ENCODE measurements around the gene PDE11A.

The PDE11A gene

DNA sequence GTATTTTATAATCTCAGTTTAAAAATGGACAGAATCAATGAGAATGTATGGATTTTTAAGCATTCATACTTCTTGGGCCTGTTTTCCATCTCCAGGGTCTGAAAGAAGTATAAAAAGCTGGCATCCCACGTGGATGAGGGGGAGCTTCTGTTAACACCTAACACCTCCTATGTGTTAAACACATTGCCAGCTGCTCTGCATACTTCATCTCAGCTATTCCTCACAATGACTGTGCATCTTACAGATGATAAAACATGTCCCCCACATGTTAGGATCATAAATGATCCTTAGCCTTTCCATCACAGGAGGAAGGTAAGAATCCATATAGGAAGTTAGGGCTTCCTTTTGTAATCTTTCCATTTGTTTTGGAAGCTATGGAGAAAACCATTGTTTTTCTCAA lies 440.9 kb downstream of the PDE11A start:
- Mint-ChIP-seq H3K4me1 (peaks cover 25% of the 10 kb centered on the region), H3K4me3 (no peak overlapping the region), H3K27ac (no peak overlapping the region), H3K27me3 (ENCODE audit: low read depth, poor library complexity) (peaks cover 6% of the 10 kb centered on the region), H3K9me3 (no peaks in the 10 kb centered on the region), H3K36me3 (ENCODE audit: low read depth) (no peaks in the 10 kb centered on the region)
- TF ChIP-seq, protein P1, sequence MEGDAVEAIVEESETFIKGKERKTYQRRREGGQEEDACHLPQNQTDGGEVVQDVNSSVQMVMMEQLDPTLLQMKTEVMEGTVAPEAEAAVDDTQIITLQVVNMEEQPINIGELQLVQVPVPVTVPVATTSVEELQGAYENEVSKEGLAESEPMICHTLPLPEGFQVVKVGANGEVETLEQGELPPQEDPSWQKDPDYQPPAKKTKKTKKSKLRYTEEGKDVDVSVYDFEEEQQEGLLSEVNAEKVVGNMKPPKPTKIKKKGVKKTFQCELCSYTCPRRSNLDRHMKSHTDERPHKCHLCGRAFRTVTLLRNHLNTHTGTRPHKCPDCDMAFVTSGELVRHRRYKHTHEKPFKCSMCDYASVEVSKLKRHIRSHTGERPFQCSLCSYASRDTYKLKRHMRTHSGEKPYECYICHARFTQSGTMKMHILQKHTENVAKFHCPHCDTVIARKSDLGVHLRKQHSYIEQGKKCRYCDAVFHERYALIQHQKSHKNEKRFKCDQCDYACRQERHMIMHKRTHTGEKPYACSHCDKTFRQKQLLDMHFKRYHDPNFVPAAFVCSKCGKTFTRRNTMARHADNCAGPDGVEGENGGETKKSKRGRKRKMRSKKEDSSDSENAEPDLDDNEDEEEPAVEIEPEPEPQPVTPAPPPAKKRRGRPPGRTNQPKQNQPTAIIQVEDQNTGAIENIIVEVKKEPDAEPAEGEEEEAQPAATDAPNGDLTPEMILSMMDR (IDR thresholded peaks at IDR 0.05) = no peak
- no peak for DNase-seq

DNA sequence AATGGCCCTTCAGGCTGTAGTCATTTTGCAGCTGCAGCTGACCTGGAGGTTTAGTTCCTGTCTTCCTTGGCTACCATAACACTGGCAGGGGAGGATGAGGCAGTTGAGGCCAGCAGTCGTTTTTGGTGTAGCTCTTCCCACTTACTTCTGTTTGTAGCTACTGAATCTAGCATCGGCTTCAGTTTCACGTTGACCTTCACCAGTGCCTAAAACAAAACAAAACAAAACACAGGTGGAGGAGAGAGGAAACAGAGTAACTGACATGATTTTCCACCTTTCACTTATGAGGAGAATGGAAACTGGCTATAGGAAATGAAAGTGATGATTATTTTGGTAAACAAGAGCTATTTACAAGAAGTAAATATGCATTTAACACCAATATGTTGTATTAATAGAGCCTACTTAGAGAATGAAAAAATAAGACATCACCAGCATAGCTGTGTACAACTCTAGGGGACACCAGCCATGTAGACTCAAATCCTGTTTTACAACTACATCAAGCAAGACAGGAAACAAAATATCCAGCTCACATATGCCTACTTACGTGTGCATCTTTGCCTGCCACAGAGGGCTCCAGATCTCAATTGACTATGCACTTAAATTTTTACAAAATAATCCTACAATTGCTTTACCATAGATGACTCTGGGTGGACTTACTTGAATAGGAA lies 443.1 kb downstream of the PDE11A start:
- H3K27ac Mint-ChIP-seq = no peak overlapping the region
- H3K36me3 Mint-ChIP-seq (ENCODE audit: low read depth) = no peaks in the 10 kb centered on the region
- DNase-seq = no peak
- no peaks in the 10 kb centered on the region for H3K9me3 Mint-ChIP-seq
- TF ChIP-seq, protein P1 (IDR thresholded peaks at IDR 0.05) = no peak
- H3K4me3 Mint-ChIP-seq = no peak overlapping the region
- peaks cover 6% of the 10 kb centered on the region for H3K27me3 Mint-ChIP-seq (ENCODE audit: low read depth, poor library complexity)
- peaks cover 41% of the 10 kb centered on the region for H3K4me1 Mint-ChIP-seq

DNA sequence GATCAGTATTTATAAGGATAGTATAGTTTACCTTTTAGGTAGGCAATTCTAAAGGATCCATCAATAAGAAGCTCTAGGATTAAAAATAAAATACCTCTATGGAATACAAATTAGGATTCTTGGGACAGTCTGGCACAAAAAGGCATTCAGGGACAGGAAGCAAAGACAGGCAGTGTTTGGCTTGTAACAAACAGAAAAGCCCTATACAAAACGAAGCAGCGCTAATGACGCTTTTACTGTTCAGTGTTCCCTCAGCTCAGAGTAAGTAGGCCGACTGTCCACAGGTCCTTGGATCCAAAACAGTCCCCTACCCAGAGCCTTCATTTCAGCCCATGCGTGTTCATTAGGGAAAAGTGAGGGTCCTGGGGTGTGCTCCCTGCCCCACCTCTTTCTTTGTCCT lies 443.7 kb downstream of the PDE11A start:
- TF ChIP-seq, protein P1 (IDR thresholded peaks at IDR 0.05) = no peak
- Mint-ChIP-seq H3K27ac (no peak overlapping the region), H3K36me3 (ENCODE audit: low read depth) (no peaks in the 10 kb centered on the region), H3K4me1 (peaks cover 39% of the 10 kb centered on the region), H3K27me3 (ENCODE audit: low read depth, poor library complexity) (peaks cover 3% of the 10 kb centered on the region), H3K9me3 (no peaks in the 10 kb centered on the region), H3K4me3 (no peak overlapping the region)
- DNase-seq = no peak

DNA sequence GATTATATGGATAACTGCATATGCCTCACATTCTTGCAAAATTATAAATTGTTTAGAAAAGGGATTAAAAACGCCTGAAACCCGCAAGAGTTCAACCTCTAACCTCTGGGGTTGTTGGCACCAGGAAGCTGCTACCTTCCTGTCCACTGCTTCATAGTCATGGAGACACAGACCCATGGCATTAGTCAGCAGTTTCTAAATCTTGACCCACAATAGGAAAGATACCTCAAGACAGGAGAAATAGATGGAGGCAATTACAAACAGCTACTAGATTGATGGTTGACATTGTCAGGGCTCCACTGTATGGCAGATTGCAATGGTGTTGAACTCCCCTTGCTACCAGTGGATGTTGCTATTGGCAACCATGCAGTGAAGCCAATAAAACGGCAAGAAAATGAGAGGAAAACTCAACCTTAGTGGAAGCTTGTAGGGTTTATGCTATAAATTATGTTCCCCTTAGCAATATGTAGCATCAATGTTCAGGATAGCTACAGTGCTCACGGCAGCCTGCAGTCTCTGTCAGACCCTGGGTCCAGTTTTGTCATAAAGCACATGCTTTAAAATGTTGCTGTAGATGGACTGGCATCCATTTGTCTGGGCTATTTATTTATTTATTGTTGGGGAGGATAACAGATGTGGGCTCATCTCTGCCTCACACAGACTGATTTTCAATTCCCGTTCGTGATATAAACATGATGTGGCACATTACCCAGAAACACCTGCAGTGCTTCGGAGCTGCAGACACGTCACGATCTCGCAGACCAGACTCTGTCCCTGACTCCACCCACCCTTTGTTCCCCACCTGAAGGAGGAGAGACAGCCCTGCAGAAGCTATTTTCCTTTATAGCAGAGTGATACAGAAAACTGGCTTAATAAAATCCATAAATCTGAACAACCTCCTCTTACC lies 446.6 kb downstream of the PDE11A start:
- Mint-ChIP-seq H3K27me3 (ENCODE audit: low read depth, poor library complexity) (peaks cover 3% of the 10 kb centered on the region), H3K27ac (no peak overlapping the region), H3K4me3 (no peak overlapping the region), H3K36me3 (ENCODE audit: low read depth) (no peaks in the 10 kb centered on the region), H3K9me3 (no peaks in the 10 kb centered on the region), H3K4me1 (peaks cover 65% of the 10 kb centered on the region)
- TF ChIP-seq, protein P1 (IDR thresholded peaks at IDR 0.05) = no peak
- DNase-seq = no peak

DNA sequence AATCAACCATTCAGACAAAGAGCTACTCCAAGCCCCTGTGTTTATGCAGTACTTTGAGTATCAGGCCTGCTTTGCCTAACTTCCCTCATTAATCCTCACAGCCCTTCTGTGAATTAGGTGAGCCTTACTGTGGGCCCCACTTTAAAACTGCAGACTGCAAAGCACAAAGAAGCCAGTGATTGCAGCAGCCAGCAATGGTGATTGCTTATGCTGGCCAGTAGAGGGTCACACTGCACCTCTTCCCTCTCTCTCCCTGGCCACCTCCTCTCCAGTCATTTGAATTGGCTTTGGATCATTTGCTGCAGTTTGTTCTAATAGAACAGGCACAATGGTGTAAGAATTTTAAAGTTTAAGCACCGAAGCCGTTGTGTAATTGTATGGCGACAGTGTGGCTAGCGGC lies 450.1 kb downstream of the PDE11A start:
- Mint-ChIP-seq H3K27ac (no peak overlapping the region), H3K36me3 (ENCODE audit: low read depth) (peaks cover under 1% of the 10 kb centered on the region), H3K27me3 (ENCODE audit: low read depth, poor library complexity) (peaks cover 7% of the 10 kb centered on the region), H3K9me3 (peaks cover 15% of the 10 kb centered on the region), H3K4me3 (peak overlapping the region; percentile 57), H3K4me1 (peaks cover 62% of the 10 kb centered on the region)
- peak; percentile 39 for DNase-seq
- TF ChIP-seq, protein P1 (IDR thresholded peaks at IDR 0.05) = peak; percentile 57

Data from nephron progenitor cell (in vitro differentiated cells).